GM23248 (cell line): ENCODE data around the gene FSTL4.

Experiments
- EZH2 ChIP-seq: fragments of 200-600 bp; sonication (generic); IDR thresholded peaks from 2 replicates; pipeline ENCODE4 v1.6.1; 2018; ENCODE audit warnings: antibody characterized with exemption, mild to moderate bottlenecking; ENCODE audit not compliant: insufficient read depth, poor library complexity, severe bottlenecking
- EZH2phosphoT487 ChIP-seq: fragments of 200-600 bp; sonication (generic); IDR thresholded peaks from 2 replicates; pipeline ENCODE4 v1.6.1; 2018; ENCODE audit warnings: antibody characterized with exemption, moderate library complexity, mild to moderate bottlenecking, low read depth; ENCODE audit not compliant: insufficient read depth

DNA sequence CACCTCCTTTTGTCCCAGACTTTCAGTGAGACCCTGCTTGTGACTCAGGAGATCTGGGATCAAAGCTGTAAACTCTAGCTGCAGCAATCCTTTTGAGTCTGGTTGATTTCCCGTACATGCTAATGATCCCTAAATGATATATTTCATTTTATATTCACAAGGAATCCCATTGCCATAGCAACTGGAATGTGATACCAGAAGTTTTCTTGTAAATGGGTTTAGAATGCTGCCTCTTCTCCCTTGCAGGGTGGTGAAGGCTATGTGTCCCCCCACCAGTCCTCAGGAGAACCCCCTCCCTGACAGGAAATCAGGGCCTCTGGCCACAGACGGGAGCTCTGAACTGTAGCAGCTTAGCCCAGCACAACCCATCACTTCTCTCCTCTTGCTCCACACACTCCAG lies 215.0 kb downstream of the FSTL4 start:
- no peak for TF ChIP-seq EZH2
- TF ChIP-seq EZH2phosphoT487 = no peak
